ENCODE results near the gene RASSF3.

GRCh38 chr12:64566122-64566521 is 44.2 kb upstream of the RASSF3 start:
- no peak for TF ChIP-seq POLR2A (IDR thresholded peaks at IDR 0.05)
- no peak for TF ChIP-seq CTCF (IDR thresholded peaks at IDR 0.05)
- TF ChIP-seq EP300 (IDR thresholded peaks at IDR 0.05), result no peak
